ENCODE data around the gene TEDC2. TPM values are rescaled to one million over a fixed set of nuclear protein-coding genes. Genes with fewer than 3 reads are reported as not detected.

TEDC2 gene
- polyA plus RNA-seq, 3 donors = 0.28 TPM; not detected in 2

DNA sequence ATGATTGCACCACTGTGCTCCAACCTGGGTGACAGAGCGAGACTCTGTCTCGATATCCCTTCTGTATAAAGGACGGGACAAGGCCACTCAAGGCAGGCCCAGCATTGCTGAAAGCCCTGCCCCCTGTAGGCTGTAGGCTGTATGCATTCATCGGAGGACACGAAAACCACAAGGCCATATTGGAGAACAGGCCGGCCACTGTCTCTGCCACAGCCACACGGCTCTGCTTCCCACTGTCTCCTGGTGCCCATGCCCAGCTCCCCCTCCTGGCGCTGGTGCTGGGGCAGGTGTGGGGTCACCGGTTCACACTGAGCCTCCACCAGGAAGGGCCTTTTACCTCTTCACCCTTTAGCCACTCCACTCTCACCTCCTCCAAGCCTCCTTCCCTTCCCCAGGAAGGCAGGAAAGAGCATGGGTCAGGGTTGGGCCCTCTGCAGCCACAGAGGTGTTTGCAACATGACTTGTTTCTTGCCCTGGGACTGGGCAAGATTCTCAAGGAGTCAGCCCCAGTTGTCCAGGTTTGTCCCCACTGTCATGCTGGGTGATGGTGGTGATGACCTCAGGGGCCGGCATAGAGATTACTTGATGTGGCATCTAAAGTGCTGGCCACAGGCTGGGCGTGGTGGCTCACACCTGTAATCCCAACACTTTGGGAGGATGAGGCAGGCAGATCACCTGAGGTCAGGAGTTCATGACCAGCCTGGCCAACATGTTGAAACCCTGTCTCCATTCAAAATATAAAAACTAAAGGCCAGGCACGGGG is 5.9 kb downstream of the TEDC2 start:
- peaks cover 39 to 48% (median 44%) of the 10 kb centered on the region in 3 donors for H3K27me3 Mint-ChIP-seq (ENCODE audit: low read depth in 3 of 3)
- TF ChIP-seq, protein P1, sequence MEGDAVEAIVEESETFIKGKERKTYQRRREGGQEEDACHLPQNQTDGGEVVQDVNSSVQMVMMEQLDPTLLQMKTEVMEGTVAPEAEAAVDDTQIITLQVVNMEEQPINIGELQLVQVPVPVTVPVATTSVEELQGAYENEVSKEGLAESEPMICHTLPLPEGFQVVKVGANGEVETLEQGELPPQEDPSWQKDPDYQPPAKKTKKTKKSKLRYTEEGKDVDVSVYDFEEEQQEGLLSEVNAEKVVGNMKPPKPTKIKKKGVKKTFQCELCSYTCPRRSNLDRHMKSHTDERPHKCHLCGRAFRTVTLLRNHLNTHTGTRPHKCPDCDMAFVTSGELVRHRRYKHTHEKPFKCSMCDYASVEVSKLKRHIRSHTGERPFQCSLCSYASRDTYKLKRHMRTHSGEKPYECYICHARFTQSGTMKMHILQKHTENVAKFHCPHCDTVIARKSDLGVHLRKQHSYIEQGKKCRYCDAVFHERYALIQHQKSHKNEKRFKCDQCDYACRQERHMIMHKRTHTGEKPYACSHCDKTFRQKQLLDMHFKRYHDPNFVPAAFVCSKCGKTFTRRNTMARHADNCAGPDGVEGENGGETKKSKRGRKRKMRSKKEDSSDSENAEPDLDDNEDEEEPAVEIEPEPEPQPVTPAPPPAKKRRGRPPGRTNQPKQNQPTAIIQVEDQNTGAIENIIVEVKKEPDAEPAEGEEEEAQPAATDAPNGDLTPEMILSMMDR (IDR thresholded peaks at IDR 0.05) = peak; percentile 32
- H3K36me3 ChIP-seq (replicated peaks in 1 of 2; ENCODE audit: control insufficient read depth in 1 of 2, insufficient read depth in 2 of 2, low read length in 2 of 2) = no peaks in the 10 kb centered on the region
- no peak overlapping the region for H3K27ac Mint-ChIP-seq
- H3K4me3 ChIP-seq (replicated peaks in 1 of 3; ENCODE audit: low read depth in 2 of 3, low read length in 3 of 3) = no peak overlapping the region
- H3K4me1 ChIP-seq (ENCODE audit: control insufficient read depth in 1 of 2, insufficient read depth in 2 of 2, low read length in 2 of 2) = peaks cover 6 to 32% of the 10 kb centered on the region in 2 donors
- no peak overlapping the region for H3K4me3 Mint-ChIP-seq
- no peaks in the 10 kb centered on the region for H3K79me2 ChIP-seq (ENCODE audit: insufficient read depth, low read length)
- H3K27ac ChIP-seq (ENCODE audit: low read depth in 1 of 2, low read length in 2 of 2) = no peak overlapping the region
- no peak overlapping the region for H3K9ac ChIP-seq (ENCODE audit: insufficient read depth, low read length, poor library complexity, severe bottlenecking)
- H3K4me2 ChIP-seq (replicated peaks; ENCODE audit: extremely low read depth, low read length, poor library complexity, severe bottlenecking) = no peak overlapping the region
- H3K9me3 ChIP-seq (replicated peaks in 1 of 2; ENCODE audit: control insufficient read depth in 1 of 2, insufficient read depth in 1 of 2, low read length in 2 of 2) = peaks cover 0 to 14% of the 10 kb centered on the region in 2 donors
- H3K27me3 ChIP-seq (ENCODE audit: control insufficient read depth in 2 of 2, insufficient read depth in 2 of 2, low read length in 2 of 2) = peaks cover 30 to 39% of the 10 kb centered on the region in 2 donors
- H2AFZ ChIP-seq (ENCODE audit: insufficient read depth, low read depth, low read length, poor library complexity, severe bottlenecking) = no peak overlapping the region
- H3K9me3 Mint-ChIP-seq = peaks cover 0 to 7% (median 6%) of the 10 kb centered on the region in 7 donors
- peaks cover 5 to 8% of the 10 kb centered on the region in 2 donors for H3K36me3 Mint-ChIP-seq
- H4K20me1 ChIP-seq (ENCODE audit: insufficient read depth, low read length) = peaks cover 8% of the 10 kb centered on the region
- intact Hi-C loops (cut with micrococcal nuclease) = loop anchor here in 1 of 2 donors (5.0 kb wide), 1 partner anchor 36 kb away; no protein-coding TSS in a partner anchor
- no peak for DNase-seq
- H3K4me1 Mint-ChIP-seq = peaks cover 24% of the 10 kb centered on the region
- WGBS (ENCODE audit: insufficient coverage) = 80% methylated on average over 11 of the region's 12 CpGs

DNA sequence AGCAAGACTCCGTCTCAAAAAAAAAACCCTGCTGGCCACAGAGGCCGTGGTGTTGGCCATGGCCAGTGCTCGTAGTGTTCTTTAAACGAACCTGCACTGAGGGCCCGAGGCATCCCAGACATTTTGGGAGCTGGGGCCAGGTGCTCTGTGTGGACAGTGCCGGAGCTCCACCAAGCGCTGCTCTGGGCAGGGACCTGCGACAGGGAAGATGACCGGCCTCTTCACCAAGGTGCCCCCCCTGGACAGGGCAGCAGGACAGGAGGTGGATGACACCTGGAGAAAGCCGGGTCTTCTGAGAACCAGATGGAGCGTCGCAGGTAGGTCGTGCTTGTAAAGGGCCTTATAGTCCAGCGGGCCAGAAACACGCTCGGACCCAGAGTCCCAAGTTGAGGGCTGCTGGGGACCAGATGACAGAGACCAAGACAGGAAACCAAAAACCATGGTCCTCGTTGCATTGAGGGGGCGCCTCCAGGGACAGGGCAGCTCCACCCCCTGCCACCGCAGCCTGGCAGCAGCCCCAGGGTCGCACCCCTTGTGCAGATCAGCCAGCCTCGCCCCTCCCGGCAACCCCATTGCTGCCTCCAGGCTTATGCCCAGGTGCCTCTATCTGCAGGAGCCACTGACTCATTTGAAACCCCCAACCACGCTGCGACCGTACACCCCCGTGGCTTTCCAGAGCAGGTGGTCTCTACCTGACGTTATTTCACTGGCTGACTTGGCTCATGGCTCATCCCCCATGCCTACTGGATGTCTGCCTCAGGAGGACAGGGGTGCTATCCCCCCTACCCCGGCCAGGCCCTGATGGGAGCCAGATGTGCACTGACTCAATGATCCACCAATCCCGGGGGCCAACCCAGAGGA is 7.0 kb downstream of the TEDC2 start:
- Mint-ChIP-seq H3K27ac (no peak overlapping the region), H3K4me1 (peaks cover 24% of the 10 kb centered on the region), H3K27me3 (ENCODE audit: low read depth in 3 of 3) (peaks cover 40 to 56% (median 48%) of the 10 kb centered on the region in 3 donors), H3K4me3 (peak overlapping the region in 1 of 2 donors; percentile 69), H3K9me3 (peaks cover 0 to 7% (median 7%) of the 10 kb centered on the region in 7 donors), H3K36me3 (peaks cover 5 to 8% of the 10 kb centered on the region in 2 donors)
- H2AFZ ChIP-seq (ENCODE audit: insufficient read depth, low read depth, low read length, poor library complexity, severe bottlenecking) = no peak overlapping the region
- no peaks in the 10 kb centered on the region for H3K36me3 ChIP-seq (replicated peaks in 1 of 2; ENCODE audit: control insufficient read depth in 1 of 2, insufficient read depth in 2 of 2, low read length in 2 of 2)
- peaks cover 0 to 15% of the 10 kb centered on the region in 2 donors for H3K9me3 ChIP-seq (replicated peaks in 1 of 2; ENCODE audit: control insufficient read depth in 1 of 2, insufficient read depth in 1 of 2, low read length in 2 of 2)
- H3K4me1 ChIP-seq (ENCODE audit: control insufficient read depth in 1 of 2, insufficient read depth in 2 of 2, low read length in 2 of 2) = peaks cover 6 to 38% of the 10 kb centered on the region in 2 donors
- no peaks in the 10 kb centered on the region for H3K79me2 ChIP-seq (ENCODE audit: insufficient read depth, low read length)
- H4K20me1 ChIP-seq (ENCODE audit: insufficient read depth, low read length) = peaks cover 14% of the 10 kb centered on the region
- H3K27ac ChIP-seq (ENCODE audit: low read depth in 1 of 2, low read length in 2 of 2) = no peak overlapping the region
- TF ChIP-seq, protein P1 (IDR thresholded peaks at IDR 0.05) = no peak
- H3K27me3 ChIP-seq (ENCODE audit: control insufficient read depth in 2 of 2, insufficient read depth in 2 of 2, low read length in 2 of 2) = peaks cover 34 to 44% of the 10 kb centered on the region in 2 donors
- H3K4me2 ChIP-seq (replicated peaks; ENCODE audit: extremely low read depth, low read length, poor library complexity, severe bottlenecking) = peak overlapping the region; percentile 61
- 61% methylated on average over 29 of the region's 29 CpGs for WGBS (ENCODE audit: insufficient coverage)
- no peak for DNase-seq
- H3K9ac ChIP-seq (ENCODE audit: insufficient read depth, low read length, poor library complexity, severe bottlenecking) = no peak overlapping the region
- no peak overlapping the region for H3K4me3 ChIP-seq (replicated peaks in 1 of 3; ENCODE audit: low read depth in 2 of 3, low read length in 3 of 3)
- intact Hi-C loops (cut with micrococcal nuclease) = loop anchor here in 1 of 2 donors (5.0 kb wide), 1 partner anchor 35 kb away; no protein-coding TSS in a partner anchor
